ENCODE results near the gene ARHGAP12. TPM values are rescaled to one million over a fixed set of nuclear protein-coding genes. Genes with fewer than 3 reads are reported as not detected.
"Not testable (repeated sequence)": the region's sequence is repeated elsewhere in the genome, so short reads cannot be mapped to it uniquely, and the experiment has no call there.

Gene ARHGAP12, protein sequence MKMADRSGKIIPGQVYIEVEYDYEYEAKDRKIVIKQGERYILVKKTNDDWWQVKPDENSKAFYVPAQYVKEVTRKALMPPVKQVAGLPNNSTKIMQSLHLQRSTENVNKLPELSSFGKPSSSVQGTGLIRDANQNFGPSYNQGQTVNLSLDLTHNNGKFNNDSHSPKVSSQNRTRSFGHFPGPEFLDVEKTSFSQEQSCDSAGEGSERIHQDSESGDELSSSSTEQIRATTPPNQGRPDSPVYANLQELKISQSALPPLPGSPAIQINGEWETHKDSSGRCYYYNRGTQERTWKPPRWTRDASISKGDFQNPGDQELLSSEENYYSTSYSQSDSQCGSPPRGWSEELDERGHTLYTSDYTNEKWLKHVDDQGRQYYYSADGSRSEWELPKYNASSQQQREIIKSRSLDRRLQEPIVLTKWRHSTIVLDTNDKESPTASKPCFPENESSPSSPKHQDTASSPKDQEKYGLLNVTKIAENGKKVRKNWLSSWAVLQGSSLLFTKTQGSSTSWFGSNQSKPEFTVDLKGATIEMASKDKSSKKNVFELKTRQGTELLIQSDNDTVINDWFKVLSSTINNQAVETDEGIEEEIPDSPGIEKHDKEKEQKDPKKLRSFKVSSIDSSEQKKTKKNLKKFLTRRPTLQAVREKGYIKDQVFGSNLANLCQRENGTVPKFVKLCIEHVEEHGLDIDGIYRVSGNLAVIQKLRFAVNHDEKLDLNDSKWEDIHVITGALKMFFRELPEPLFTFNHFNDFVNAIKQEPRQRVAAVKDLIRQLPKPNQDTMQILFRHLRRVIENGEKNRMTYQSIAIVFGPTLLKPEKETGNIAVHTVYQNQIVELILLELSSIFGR
- total RNA-seq: 21.7 TPM
- long read RNA-seq, full-length matches to known transcripts: 6 of 13 reads
- long read RNA-seq, partial matches to known transcripts: 4 of 13 reads
- long read RNA-seq, other reads (novel, unspliced or antisense): 3 of 13 reads

DNA sequence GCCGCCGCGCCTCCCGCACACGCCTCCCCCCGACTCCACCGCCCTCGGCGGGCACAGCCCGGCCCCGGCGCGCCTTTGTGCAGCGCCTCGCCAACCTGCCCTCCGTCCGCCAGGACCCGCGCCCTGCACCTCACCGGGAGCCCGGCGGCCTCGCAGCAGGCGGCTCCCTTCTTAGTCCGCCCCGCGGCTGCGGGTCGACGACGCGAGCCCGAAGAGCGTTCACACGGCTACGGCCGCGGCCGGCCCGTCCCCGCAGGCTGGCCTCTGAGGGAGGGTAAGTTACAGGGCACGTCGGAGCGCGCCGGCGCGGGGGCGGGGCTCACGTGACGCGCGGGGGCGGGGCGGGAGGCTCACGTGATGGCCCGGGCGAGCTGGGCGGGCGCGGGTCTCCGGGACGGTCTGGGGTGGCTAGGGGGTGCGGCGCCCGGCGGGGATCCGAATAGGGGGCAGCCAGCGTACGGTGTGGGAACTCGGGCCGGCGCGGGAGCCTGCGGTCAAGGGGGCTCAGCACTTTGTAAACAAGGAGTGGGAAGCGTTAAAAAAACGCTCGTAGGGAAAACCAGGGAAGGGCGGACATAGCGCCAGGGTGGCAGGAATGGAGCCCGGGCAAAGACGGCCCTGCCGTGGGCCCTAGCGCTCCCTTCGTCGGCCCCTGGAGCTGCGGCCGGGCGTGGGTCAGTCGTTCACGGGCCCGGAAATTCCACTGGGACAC is at the start of gene ARHGAP12:
Gene ARHGAP12, minus strand, starts transcription at position 283 of the 712 bp plus-strand sequence. CDS start 19,976 bp downstream, outside the sequence.
- peak; percentile 96 for DNase-seq
- ATAC-seq (ENCODE audit: poor library complexity): peak; percentile 99
- intact Hi-C loops (cut with DNase I): loop anchor here (5.0 kb wide), 1 partner anchor 66 kb away; no protein-coding TSS in a partner anchor

DNA sequence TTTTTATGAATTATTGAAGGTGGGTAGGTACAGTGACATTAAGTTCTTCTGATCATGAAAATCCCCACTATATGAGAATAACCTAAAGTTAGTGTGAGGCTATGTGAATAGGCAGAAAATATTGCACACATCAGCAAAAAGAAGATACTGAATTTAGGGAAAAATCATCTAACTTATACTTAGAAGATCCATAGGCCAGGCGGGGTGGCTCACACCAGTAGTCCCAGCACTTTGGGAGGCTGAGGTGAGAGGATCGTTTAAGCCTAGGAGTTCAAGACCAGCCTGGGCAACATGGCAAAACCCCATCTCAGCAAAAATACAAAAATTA is 49.5 kb upstream of the ARHGAP12 start:
- no peak for ATAC-seq (ENCODE audit: poor library complexity)

DNA sequence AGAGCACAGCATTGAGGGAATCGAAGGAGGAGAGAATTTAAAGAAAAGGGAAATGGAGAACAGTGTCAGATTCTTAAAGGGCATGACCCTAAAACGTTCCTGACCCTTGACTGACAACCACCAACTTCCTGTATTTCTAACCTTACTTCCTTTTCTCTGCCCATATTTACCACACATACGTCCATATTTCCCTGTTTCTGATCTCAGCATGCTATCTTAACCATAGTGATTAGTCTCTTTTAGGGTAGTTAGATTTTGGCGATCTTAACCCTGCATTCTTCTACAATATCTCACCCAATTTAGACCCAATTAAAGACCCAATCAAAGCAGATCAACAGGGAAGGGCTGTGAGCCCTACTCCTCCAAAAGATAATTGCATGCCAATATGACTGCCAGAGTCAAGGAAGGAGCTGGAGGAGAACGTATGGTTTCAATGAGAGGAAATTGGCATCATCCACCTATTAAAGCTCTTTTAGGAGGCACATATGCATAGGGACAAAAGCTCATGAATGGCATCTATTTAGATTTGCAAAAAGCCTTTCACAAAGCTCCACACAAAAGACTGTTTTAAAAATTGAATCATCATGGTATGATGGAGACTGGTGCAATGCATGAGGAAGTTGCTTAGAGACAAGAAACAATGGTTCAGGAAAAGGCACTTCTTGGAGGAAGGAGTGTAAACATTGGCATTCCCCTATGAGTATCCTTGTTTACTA is 49.0 kb upstream of the ARHGAP12 start:
- DNase-seq: no peak
- peak; percentile 43 for ATAC-seq (ENCODE audit: poor library complexity)
- intact Hi-C loops (cut with DNase I): no loop called here

More for the DNA sequence above, 49.5 kb upstream of the ARHGAP12 start:
- intact Hi-C loops (cut with DNase I): no loop called here
- no peak for DNase-seq

DNA sequence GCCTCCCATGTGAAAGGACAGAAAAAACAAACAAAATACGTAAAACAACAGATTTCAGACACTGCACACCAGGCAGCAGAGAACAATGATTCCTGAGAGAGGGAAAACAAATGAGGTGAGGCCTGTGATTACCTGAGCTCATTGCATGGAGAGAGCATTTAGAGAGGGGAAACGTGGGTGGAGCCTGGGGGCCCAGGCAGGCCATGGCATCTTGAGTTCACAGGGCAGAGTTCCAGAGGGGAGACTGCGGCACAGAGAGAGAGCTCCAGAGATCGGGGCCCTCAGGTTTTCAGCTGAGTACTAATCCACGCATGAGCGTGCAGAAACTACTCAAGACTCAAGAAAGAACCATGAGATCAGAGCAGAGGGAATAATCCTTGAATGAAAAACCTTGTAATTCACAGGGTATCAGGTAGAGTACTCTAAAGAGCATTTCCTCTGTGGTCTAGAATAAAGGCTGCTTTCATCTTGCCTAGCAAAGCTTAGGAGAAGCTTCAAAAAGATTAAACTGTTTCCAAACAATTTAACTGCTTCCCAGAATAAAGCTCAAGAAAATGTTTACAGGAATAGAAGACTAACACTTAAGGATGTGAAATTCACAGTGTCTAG is 46.6 kb upstream of the ARHGAP12 start:
- ATAC-seq (ENCODE audit: poor library complexity) (no peak), DNase-seq (no peak)
- intact Hi-C loops (cut with DNase I): no loop called here

DNA sequence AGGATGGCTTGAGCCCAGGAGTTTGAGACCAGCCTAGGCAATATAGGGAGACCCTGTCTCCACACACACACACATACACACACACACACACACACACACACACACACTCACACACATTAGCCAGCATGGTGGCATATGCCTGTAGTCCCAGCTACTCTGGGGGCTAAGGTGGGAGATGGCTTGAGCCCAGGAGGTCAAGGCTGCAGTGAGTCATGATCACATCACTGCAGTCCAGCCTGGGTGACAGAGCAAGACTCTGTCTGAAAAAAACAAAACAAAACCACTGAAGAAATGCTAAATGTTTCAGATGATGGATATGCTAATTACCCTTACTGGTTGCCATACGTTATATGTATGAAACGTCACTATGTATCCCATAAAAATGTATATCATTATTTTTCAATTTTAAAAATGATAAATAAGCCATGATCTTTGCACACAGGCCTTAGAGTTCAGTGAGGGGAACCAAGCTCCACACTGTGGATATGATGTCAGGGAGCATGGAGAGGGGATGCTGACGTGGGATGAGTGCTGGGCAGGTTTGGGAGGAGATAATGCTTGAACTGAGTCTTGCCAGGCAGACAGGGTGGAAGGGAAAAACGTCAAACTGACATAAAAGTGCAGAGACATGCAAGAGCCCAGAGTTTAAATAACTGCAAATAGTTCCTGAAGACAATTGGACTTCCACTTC is 45.9 kb upstream of the ARHGAP12 start:
- intact Hi-C loops (cut with DNase I): no loop called here
- DNase-seq: no peak
- ATAC-seq (ENCODE audit: poor library complexity): no peak

DNA sequence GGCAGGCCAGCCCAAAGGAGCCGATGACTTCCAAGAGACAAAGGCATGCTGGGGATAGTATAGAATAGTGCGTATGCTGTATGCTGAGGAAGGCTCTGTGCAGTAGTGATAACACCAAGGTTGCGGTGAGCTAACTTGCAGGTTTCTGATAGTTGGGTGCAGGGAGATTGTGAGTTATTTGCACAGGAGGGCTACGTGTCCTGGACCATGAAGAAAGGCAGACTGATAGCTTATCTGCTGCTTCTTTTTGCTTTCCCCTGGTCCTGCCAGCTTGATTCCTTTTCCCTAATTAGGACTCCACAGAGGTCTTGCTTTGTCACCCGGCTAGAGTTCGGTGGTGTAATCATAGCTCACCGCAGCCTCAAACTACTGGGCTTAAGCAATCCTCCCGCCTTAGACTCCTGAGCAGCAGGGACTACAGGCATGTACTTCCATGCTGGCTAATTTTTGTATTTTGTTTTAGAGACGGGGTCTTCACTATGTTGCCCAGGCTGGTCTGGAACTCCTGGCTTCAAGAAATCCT is 43.9 kb upstream of the ARHGAP12 start:
- intact Hi-C loops (cut with DNase I): no loop called here
- DNase-seq: no peak
- no peak for ATAC-seq (ENCODE audit: poor library complexity)

DNA sequence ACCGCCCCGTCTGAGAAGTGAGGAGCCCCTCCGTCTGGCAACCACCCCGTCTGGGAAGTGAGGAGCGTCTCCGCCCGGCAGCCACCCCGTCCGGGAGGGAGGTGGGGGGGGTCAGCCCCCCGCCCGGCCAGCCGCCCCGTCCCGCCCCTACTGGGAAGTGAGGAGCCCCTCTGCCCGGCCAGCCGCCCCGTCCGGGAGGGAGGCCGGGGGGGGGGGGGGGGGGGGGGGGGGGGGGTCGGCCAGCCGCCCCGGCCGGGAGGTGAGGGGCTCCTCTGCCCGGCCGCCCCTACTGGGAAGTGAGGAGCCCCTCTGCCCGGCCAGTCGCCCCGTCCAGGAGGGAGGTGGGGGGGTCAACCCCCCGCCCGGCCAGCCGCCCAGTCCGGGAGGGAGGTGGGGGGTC is 41.2 kb upstream of the ARHGAP12 start:
- ATAC-seq (ENCODE audit: poor library complexity); DNase-seq; intact Hi-C loops (cut with DNase I): not testable (repeated sequence)

DNA sequence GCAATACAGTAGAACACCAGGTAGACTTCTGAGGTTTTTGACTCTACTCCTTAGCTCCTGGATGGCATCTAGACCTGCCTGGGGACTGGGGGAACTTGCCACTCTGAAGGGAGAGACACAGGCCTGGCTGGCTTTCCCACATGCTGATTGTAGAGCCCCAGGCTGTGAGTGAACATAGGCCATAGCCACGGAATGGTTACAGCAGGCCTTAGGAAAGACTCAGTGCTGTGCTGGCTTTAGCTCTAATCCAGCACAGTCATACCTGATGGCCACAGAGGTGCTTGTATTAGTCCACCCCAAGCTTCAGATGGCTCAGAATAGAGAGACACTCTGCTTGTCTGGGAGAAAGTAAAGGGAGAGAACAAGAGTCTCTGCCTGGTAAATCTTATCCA is 35.0 kb upstream of the ARHGAP12 start:
- DNase-seq (no peak), ATAC-seq (ENCODE audit: poor library complexity) (no peak)

DNA sequence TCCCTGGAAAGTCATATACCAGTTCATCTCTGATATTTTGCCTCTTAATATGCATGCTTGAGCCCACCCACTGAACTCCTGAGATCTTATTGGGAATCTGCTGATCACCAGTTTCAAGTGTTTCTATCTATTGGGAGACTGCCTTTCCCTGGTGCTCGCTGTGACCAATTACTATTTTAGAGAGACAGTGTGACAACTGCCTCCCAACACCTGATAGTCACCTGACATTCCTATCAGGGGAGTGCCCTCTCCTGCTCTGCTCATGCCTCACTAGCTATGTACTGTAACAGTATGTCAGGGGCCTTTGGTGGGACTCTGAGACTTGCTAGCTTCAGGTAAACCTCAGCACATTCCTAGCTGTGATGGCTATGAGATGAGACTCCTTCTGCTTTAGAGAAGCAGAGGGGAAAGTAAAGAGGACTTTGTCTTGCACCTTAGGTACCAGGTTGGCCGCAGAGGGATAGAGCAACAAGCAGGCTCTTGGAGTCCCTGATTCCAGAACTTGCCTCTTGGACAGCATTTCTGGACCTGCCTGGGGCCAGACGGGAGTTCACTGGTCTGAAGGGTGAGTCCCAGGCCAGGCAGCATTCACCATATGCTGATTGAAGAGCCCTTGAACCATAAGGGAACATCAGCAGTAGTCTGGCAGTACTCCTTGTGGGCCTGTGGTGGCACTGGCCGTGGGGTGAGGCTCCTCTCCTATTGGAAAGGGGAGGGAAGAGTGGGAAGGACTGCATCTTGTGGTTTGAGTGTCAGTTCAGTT is 34.4 kb upstream of the ARHGAP12 start:
- ATAC-seq (ENCODE audit: poor library complexity) (no peak), DNase-seq (no peak)
- intact Hi-C loops (cut with DNase I): no loop called here

More for the DNA sequence above, 35.0 kb upstream of the ARHGAP12 start:
- intact Hi-C loops (cut with DNase I): no loop called here

DNA sequence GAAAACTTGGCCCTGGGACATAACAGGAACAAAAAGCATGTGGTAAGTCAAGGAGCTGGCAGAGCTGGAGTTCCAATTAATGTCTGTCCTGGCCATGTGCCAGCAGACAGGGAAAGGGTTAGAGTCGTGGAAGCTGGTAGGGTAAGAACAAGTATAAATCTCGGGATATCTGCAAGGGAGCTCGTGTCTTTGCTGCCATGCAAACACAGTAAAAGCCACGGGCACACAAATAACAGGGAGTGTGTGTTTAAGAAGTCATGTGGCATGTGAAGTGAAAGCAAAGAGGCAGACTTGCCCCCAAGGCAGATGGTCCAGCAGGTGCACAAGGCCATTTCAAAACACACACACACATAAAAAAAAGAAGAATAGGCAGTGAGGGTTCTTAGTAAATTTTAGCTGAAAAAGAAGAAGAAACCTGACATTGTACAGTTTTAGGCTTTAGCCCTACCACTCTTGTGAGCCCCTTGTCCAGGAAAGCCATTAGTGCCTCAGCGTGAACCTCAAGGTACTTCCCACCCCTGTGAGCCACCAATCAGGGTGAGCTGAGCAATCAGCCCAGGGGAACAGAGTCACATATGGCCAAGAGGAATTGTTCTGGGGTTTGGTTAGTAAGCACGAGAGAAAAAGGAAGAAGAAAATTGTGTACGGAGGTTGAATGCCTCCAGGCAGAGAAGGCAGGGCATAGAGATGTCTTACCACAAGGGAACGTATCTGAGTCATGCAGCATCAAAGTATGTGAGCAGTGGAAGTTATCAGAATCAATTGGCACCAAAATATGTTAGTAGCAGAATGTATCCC is 32.8 kb upstream of the ARHGAP12 start:
- intact Hi-C loops (cut with DNase I): no loop called here
- DNase-seq (no peak), ATAC-seq (ENCODE audit: poor library complexity) (peak; percentile 29)

DNA sequence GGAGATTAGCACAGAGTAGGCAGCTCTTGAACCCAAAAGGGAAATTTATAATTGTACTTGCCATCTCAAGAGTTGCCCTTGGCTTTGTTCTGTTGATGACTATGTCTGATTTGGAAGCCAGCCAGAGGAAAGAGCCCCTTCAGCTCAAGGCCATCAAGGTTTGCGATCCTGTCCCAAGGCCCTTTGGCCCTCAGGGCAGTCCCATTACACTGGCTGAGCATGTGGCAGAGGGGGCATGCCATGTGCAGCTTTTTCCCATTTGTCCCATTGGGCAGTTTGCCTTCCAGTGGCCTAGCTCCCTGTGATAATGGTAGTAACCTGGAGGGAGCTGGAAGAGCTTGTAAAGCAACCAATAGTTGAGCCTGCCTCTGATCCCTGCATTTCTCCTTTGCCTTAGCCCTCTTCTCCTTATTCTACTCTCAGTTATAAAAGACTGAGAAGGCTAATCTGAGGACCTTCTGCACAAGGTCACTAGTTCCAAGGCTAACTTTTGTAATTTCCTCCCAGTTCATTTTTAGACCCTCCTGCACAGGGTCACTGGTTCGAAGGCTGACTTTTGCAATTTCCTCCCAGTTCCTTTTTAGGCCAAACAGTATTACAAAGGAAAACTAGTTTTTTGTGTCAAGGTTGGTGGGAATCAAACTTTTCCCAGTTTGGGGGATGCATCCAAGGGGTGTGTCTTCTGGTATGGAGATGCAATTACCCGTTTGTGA is 31.0 kb upstream of the ARHGAP12 start:
- DNase-seq (no peak), ATAC-seq (ENCODE audit: poor library complexity) (no peak)
- intact Hi-C loops (cut with DNase I): no loop called here

DNA sequence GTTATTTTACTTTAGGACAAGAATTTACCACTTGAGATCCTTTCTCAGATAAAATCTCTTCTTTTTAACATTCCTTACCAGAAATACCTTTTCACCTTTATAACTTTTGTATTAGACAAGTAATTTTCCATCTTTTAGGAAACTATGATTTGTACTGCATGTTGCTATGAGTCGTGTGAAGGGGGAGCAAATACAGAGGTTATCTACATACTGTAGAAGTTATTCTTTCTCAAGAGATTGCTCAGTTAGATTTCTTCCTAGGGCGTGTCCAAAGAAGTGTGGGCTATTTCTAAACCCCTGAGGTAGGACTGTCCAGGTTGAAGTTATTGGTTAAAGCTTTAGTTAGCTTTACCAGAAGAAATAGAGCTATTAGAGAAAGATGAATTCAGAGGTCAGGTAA is 30.2 kb upstream of the ARHGAP12 start:
- intact Hi-C loops (cut with DNase I): no loop called here
- no peak for ATAC-seq (ENCODE audit: poor library complexity)
- no peak for DNase-seq

DNA sequence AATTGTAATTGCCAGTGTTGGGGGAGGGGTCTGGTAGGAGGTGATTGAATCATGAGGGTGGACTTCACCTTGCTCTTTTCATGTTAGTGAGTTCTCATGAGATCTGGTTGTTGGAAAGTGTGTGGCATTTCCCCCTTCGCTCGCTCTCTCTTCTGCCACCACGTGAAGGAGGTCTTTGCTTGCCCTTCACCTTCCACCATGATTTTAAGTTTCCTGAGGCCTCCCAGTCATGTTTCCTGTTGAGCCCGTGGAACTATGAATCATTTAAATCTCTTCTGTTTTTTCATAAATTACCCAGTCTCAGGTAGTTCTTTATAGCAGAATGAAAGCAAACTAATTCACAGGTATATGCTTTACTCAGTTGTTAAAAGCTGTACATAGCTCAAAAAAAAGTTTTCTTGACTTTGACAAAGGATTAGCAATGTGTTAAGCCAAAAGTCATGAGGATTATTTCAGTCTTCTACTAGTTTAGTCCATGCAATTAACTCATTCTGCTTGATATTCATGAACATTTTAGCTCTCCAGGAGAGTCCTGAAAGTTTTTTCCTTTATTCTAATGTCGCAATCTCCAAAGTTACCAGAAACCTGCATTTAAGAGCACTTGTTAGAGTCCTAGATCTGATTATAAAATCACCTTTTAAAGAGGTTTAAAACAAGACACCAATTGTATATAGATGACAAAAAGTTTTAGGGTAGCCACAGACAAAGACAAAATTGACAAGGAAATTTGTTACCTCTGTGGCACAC is 27.7 kb upstream of the ARHGAP12 start:
- ATAC-seq (ENCODE audit: poor library complexity) (no peak), DNase-seq (no peak)
- intact Hi-C loops (cut with DNase I): no loop called here

DNA sequence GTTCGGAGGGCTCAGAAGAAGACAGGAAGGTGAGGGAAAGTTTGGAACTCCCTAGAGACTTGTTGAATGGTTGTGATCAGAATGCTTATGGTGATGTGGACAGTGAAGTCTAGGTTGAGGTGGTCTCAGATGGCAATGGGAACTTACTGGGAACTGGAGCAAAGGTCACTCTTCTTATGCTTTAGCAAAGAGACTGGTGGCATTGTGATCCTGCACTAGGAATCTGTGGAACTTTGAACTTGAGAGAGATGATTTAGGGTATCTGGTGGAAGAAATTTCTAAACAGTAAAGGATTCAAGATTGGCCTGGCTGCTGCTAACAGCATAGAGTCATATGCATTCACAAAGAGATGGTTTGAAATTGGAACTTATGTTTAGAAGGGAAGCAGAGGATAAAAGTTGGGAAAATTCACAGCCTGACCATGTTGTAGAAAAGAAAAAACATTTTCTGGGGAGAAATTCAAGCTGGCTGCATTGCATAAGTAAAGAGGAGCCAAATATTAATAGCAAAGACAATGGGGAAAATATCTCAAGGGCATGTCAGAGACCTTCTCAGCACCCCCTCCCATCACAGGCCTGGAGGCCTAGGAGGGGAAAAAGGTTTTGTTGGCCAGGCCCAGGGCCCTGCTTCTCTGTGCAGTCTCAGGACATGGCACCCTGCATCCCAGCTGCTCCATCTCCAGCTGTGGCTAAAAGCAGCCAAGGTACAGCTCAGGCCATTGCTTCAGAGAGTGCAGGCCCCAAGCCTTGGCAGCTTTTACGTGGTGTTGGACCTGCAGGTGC is 26.0 kb upstream of the ARHGAP12 start:
- no peak for ATAC-seq (ENCODE audit: poor library complexity)
- no peak for DNase-seq
- intact Hi-C loops (cut with DNase I): no loop called here

All from Right ventricle myocardium superior (tissue), 1 donor.